Measurements from ENCODE around the gene KCTD1. TPM values are rescaled to one million over a fixed set of nuclear protein-coding genes. Genes with fewer than 3 reads are reported as not detected.

The KCTD1 gene
- total RNA-seq, 2 donors from 2014 or later, result 12.2 to 36.3 TPM

DNA sequence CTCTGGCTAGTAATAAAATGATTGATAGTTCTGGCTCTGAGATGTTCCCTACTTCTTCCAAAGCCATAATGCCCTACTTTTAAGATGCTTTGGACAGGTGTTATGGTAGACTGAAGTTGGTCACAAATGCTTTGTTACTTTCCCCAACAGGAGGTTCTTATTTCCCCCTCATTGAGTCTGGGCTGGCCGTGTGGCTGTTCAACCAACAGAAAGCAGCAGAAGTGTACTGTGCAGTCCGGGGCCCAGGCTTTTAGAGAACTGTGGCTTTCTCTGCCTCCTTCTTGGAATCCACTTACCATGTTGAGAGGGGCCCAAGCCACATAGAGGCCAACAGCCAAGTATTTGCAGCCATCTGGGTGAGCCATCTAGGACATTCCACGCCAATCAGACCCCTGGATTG, 94.2 kb downstream of the KCTD1 start:
- no peaks in the 10 kb centered on the region for H3K9me3 ChIP-seq
- intact Hi-C loops (cut with DNase I), result no loop called here
- ATAC-seq (no peak), DNase-seq (no peak)
- no peak overlapping the region for H3K27ac ChIP-seq
- no peak overlapping the region for H3K4me3 ChIP-seq
- H3K4me1 ChIP-seq, result no peaks in the 10 kb centered on the region
- H3K27me3 ChIP-seq, result no peaks in the 10 kb centered on the region
- peaks cover 0 to 2% of the 10 kb centered on the region in 2 donors for H3K36me3 ChIP-seq (replicated peaks in 1 of 2; ENCODE audit: insufficient read depth in 1 of 2, low read depth in 2 of 2)
- TF ChIP-seq CTCF (IDR thresholded peaks at IDR 0.05), result no peak
- no peak for TF ChIP-seq POLR2A (IDR thresholded peaks at IDR 0.05)
- 85 to 87% methylated on average over 3 of the region's 3 CpGs for WGBS, 2 donors

- H3K4me1 ChIP-seq, result no peaks in the 10 kb centered on the region
- peaks cover 0 to 2% of the 10 kb centered on the region in 2 donors for H3K36me3 ChIP-seq (replicated peaks in 1 of 2; ENCODE audit: insufficient read depth in 1 of 2, low read depth in 2 of 2)
- ATAC-seq, result no peak
- no peak for DNase-seq
- WGBS, 2 donors, result 93 to 98% methylated on average over 4 of the region's 4 CpGs
- H3K9me3 ChIP-seq, result no peaks in the 10 kb centered on the region
- H3K4me3 ChIP-seq, result no peak overlapping the region
- no peaks in the 10 kb centered on the region for H3K27me3 ChIP-seq
- intact Hi-C loops (cut with DNase I), result no loop called here
- TF ChIP-seq CTCF (IDR thresholded peaks at IDR 0.05) (no peak), POLR2A (IDR thresholded peaks at IDR 0.05) (no peak)
- no peak overlapping the region for H3K27ac ChIP-seq
These were observed 94.9 kb downstream of the KCTD1 start for GRCh38 chr18:26453386-26453901.

- Histone ChIP-seq H3K4me1 (no peaks in the 10 kb centered on the region), H3K9me3 (no peaks in the 10 kb centered on the region), H3K27me3 (no peaks in the 10 kb centered on the region), H3K36me3 (replicated peaks in 1 of 2; ENCODE audit: insufficient read depth in 1 of 2, low read depth in 2 of 2) (peaks cover 0 to 2% of the 10 kb centered on the region in 2 donors), H3K4me3 (no peak overlapping the region), H3K27ac (no peak overlapping the region)
- DNase-seq, result no peak
- intact Hi-C loops (cut with DNase I), result no loop called here
- ATAC-seq, result no peak
- TF ChIP-seq CTCF (IDR thresholded peaks at IDR 0.05) (no peak), POLR2A (IDR thresholded peaks at IDR 0.05) (no peak)
- 85 to 86% methylated on average over 8 of the region's 8 CpGs for WGBS, 2 donors
These were observed 97.2 kb downstream of the KCTD1 start for GRCh38 chr18:26450989-26451682.

GRCh38 chr18:26448714-26449159, 99.6 kb downstream of the KCTD1 start:
- DNase-seq (no peak), ATAC-seq (no peak)
- WGBS, 2 donors, result 68 to 82% methylated on average over 8 of the region's 8 CpGs
- H3K27ac ChIP-seq, result no peak overlapping the region
- no peaks in the 10 kb centered on the region for H3K4me1 ChIP-seq
- H3K27me3 ChIP-seq, result no peaks in the 10 kb centered on the region
- H3K4me3 ChIP-seq, result no peak overlapping the region
- H3K9me3 ChIP-seq, result no peaks in the 10 kb centered on the region
- H3K36me3 ChIP-seq (replicated peaks in 1 of 2; ENCODE audit: insufficient read depth in 1 of 2, low read depth in 2 of 2), result no peaks in the 10 kb centered on the region
- intact Hi-C loops (cut with DNase I), result no loop called here
- no peak for TF ChIP-seq CTCF (IDR thresholded peaks at IDR 0.05)
- no peak for TF ChIP-seq POLR2A (IDR thresholded peaks at IDR 0.05)

GRCh38 chr18:26443853-26444252, 104.5 kb downstream of the KCTD1 start:
- no peaks in the 10 kb centered on the region for H3K27me3 ChIP-seq

More at GRCh38 chr18:26443853-26444252, 104.5 kb downstream of the KCTD1 start:
- no peak overlapping the region for H3K4me3 ChIP-seq
- intact Hi-C loops (cut with DNase I), result no loop called here
- no peaks in the 10 kb centered on the region for H3K4me1 ChIP-seq
- H3K27ac ChIP-seq, result no peak overlapping the region
- no peak for TF ChIP-seq CTCF (IDR thresholded peaks at IDR 0.05)
- no peak for TF ChIP-seq POLR2A (IDR thresholded peaks at IDR 0.05)
- no peaks in the 10 kb centered on the region for H3K9me3 ChIP-seq
- no peaks in the 10 kb centered on the region for H3K36me3 ChIP-seq (replicated peaks in 1 of 2; ENCODE audit: insufficient read depth in 1 of 2, low read depth in 2 of 2)
- no peak for DNase-seq
- no peak for ATAC-seq

All from body of pancreas (tissue), 4 donors.